ENCODE measurements around the gene PTPRU.

Gene PTPRU

DNA sequence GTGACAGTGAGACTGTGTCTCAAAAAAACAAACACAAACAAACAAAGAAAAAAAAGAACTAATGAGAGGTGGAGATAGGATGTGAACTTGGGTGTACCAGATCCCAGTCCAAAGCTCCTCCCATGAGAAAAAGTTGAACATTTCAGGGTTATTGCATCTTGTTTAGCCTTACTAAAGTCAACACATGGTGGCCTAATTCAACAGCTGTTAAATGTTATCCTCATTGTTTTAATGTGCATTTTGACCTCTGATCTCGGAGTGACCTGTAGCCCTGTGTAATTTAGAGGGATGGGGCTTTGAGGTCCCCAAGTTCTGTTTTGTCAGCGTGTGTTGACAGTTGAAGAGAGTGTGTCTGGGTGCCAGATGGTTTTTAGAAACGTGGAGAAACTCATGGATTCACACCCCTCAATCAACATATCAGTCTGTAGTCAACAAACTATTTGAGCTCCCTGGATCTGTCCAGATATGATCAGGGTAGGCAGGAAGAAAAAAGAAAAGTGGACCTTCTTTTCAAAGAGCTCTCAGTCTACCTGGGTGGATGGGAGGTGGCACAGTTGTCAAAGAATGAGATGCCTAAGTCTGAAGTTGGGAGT lies 34.7 kb downstream of the PTPRU start:
- TF ChIP-seq, protein P1, sequence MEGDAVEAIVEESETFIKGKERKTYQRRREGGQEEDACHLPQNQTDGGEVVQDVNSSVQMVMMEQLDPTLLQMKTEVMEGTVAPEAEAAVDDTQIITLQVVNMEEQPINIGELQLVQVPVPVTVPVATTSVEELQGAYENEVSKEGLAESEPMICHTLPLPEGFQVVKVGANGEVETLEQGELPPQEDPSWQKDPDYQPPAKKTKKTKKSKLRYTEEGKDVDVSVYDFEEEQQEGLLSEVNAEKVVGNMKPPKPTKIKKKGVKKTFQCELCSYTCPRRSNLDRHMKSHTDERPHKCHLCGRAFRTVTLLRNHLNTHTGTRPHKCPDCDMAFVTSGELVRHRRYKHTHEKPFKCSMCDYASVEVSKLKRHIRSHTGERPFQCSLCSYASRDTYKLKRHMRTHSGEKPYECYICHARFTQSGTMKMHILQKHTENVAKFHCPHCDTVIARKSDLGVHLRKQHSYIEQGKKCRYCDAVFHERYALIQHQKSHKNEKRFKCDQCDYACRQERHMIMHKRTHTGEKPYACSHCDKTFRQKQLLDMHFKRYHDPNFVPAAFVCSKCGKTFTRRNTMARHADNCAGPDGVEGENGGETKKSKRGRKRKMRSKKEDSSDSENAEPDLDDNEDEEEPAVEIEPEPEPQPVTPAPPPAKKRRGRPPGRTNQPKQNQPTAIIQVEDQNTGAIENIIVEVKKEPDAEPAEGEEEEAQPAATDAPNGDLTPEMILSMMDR (IDR thresholded peaks at IDR 0.05; ENCODE audit: borderline replicate concordance, control extremely low read depth, extremely low read depth, insufficient read depth, missing control alignments): no peak
- in situ Hi-C loops (cut with MboI; ENCODE audit: low sequenced_read_pairs, unreplicated experiment): no loop called here
- no peak for DNase-seq (ENCODE audit: low spot score)

DNA sequence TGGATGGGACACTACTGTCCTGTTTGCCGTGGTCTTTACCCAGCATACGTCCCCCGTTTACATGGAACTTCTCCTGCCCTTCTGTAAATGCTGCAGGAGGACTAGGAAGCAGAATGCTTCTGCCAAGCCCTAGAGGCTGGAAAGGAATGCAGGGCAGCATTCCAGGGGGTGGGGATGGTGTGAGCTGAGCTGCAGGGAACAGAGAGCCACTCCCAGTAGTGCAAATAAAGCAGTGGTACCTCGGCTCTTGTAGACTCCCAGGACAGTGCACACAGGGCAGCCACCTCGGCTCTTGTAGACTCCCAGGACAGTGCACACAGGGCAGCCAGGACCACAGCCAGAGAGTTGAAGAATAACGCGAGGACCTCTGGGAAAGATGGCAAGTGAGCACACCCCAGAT lies 35.4 kb downstream of the PTPRU start:
- in situ Hi-C loops (cut with MboI; ENCODE audit: low sequenced_read_pairs, unreplicated experiment): no loop called here
- TF ChIP-seq, protein P1 (IDR thresholded peaks at IDR 0.05; ENCODE audit: borderline replicate concordance, control extremely low read depth, extremely low read depth, insufficient read depth, missing control alignments): no peak
- no peak for DNase-seq (ENCODE audit: low spot score)

DNA sequence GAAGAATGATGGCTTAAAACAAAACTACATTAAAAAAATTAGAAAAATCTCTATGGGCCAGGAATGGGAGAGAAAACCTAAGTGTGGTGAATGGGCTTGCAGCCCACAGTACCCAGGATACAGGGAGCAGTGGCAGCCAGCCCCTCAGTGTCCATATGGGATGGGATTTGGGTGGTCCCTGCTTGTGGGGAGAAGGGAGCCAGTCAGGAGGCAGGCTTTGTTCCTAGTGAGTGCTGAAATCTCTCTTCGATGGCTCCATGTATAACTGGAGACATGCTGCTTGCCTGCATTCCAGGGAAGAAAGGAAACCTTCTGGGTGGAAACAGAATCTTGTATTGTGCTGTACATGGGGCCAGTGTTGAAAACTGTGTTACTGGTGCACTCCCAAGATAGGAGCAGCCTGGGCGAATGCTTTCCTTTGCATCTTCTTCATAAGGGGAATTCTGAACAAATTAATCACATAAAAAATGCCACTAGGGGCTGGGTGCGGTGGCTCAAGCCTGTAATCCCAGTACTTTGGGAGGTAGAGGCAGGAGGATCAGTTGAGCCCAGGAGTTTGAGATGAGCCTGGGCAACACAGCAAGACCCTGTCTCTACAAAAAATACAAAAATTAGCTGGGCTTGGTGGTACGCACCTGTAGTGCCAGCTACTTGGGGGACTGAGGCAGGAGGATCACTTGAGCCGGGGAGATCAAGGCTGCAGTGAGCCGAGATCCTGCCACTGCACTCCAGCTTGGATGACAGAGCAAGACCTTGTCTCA lies 36.0 kb downstream of the PTPRU start:
- in situ Hi-C loops (cut with MboI; ENCODE audit: low sequenced_read_pairs, unreplicated experiment): no loop called here
- TF ChIP-seq, protein P1 (IDR thresholded peaks at IDR 0.05; ENCODE audit: borderline replicate concordance, control extremely low read depth, extremely low read depth, insufficient read depth, missing control alignments): no peak
- no peak for DNase-seq (ENCODE audit: low spot score)

GRCh38 chr1:29275435-29275834 lies 39.1 kb downstream of the PTPRU start:
- TF ChIP-seq, protein P1 (IDR thresholded peaks at IDR 0.05; ENCODE audit: borderline replicate concordance, control extremely low read depth, extremely low read depth, insufficient read depth, missing control alignments): no peak
- in situ Hi-C loops (cut with MboI; ENCODE audit: low sequenced_read_pairs, unreplicated experiment): no loop called here
- no peak for DNase-seq (ENCODE audit: low spot score)

GRCh38 chr1:29278124-29278523 lies 41.8 kb downstream of the PTPRU start:
- in situ Hi-C loops (cut with MboI; ENCODE audit: low sequenced_read_pairs, unreplicated experiment): no loop called here
- no peak for DNase-seq (ENCODE audit: low spot score)
- TF ChIP-seq, protein P1 (IDR thresholded peaks at IDR 0.05; ENCODE audit: borderline replicate concordance, control extremely low read depth, extremely low read depth, insufficient read depth, missing control alignments): no peak

DNA sequence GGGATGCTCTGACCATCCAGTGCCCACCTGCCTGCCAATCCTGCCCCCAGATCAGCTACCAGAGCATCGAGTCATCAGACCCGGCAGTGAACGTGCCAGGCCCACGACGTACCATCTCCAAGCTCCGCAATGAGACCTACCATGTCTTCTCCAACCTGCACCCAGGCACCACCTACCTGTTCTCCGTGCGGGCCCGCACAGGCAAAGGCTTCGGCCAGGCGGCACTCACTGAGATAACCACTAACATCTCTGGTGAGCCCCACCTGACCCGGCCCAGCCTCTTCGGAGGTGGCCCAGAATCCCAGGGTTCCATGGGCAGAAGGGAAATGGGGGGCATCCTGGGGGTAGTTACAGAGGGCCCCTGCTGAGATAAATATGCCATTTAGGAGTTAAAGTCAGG lies 43.1 kb downstream of the PTPRU start:
- no peak for DNase-seq (ENCODE audit: low spot score)
- in situ Hi-C loops (cut with MboI; ENCODE audit: low sequenced_read_pairs, unreplicated experiment): no loop called here
- TF ChIP-seq, protein P1 (IDR thresholded peaks at IDR 0.05; ENCODE audit: borderline replicate concordance, control extremely low read depth, extremely low read depth, insufficient read depth, missing control alignments): no peak
